ENCODE results near the gene POF1B.
A peak's percentile ranks its signal among the peaks of the same experiment; 100 is the strongest.
"Not testable (repeated sequence)": the region's sequence is repeated elsewhere in the genome, so short reads cannot be mapped to it uniquely, and the experiment has no call there.

POF1B gene, protein sequence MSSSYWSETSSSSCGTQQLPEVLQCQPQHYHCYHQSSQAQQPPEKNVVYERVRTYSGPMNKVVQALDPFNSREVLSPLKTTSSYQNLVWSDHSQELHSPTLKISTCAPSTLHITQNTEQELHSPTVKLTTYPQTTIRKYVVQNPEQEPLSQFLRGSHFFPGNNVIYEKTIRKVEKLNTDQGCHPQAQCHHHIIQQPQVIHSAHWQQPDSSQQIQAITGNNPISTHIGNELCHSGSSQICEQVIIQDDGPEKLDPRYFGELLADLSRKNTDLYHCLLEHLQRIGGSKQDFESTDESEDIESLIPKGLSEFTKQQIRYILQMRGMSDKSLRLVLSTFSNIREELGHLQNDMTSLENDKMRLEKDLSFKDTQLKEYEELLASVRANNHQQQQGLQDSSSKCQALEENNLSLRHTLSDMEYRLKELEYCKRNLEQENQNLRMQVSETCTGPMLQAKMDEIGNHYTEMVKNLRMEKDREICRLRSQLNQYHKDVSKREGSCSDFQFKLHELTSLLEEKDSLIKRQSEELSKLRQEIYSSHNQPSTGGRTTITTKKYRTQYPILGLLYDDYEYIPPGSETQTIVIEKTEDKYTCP

DNA sequence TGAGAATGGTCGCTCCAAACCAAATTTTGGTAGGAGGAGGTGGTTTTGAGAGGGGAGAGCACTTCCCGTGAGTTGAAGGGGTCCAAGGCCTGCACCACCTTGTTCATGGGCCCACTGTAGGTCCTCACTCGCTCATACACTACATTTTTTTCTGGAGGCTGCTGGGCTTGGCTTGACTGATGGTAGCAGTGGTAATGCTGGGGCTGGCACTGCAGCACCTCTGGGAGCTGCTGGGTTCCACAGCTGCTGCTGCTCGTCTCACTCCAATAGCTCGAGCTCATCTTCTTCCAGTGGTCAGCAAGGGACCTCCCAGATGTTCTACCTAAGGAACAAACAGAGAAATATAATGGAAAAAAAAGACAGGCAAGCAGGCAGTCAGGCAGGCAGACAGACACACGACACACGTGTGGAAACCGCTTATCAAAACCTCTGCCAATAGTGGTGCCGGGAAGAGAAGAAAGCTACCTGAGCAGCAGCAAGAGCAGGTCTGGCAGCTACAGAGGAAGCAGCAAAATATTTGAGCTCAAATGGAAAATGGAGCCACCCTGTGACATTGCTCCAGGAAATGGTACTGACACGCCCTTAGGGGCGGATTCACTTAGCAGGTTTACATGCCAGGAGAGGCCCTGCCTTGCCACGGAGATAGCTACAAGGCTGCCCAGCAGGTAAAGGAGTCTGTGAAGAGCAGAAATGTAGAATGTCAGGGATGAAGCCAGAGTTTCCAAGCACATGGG is at the start of gene POF1B:
TSS of gene POF1B (minus strand) at position 492 of the 734 bp plus-strand sequence. CDS start at position 281, 211 bp downstream.
- DNase-seq = no peak

DNA sequence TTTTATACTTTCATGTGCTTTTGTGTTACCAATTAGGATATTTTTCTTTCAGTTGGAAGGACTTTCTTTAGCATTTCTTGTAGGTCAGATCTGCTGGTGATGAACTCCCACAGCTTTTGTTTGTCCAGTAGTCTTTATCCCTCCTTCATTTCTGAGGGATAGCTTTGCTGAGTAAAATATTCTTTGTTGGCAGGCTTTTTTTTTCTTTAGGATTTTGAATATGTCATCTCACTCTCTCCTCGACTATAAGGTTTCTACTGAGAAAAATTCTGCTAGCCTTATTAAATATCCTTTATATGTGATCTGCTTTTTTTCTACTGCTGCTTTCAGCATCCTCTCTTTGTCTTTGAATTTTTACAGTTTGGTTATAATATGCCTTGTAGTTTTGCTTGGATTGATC is 49.6 kb upstream of the POF1B start:
- DNase-seq = no peak

DNA sequence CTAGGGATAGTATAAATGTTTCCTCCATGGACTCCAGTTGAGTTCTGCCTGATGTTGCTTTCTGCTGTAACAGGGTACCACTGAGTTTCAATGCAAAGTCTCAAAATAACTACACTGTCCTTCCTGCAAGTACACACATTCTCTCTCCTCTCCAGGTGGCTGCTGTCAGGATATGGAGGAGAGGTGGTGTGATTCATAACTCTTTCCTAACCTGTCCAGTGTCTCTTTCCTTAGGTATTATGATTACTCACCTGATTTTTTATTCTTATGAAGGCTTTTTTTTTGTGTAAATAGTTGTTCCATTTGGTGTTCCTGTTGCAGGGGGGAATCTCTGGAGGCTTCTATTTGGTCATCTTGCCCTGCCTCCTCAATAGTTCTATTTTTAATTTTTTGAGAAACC is 39.8 kb upstream of the POF1B start:
- DNase-seq = no peak

DNA sequence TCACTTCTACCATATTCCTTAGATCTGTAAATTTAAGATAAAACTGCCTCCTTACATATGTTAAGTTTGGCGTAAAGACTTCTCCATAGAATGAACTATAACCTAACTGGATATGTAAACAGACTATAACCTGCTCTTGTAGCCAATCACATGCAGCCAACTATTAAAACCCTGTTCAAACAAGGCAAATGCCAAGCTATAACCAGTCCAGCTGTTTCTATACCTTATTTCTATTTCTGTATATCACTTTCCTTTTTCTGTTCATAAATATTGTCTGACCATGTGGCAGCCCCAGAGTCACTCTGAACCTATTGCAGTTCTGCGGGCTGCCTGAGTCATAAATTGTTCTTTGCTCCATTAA is 12.4 kb upstream of the POF1B start:
- DNase-seq = no peak

DNA sequence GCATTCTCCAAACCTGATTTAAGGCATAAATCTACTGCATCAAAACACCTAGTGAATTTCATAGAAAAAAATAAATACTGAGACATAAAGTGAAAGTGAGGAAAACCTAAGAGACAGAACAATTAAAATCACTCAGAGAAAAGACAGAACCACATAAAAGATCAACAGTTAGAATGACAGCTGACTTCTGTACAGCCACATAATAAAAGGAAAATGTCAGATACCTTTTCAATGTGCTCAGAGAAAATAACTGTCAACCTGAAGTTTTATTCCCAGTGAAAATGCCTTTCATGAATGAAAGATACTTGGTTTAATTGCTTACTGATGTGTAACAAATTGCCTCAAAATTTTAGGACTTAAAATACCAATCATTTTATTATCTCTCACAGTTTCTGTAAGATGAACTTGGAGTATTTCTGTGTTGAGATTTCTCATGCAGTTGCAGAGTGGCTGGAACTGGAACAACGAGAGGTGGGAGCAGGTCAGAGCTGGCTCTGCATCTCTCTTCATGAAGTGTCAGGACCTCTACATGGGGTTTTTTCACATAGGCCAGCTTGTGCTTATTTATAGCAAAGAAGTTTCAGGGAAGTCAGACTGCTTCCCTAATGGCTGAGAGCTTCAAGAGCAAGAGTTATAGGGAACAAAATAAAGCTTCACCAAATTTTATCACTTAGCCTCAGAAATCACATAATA is 11.9 kb upstream of the POF1B start:
- no peak for DNase-seq

DNA sequence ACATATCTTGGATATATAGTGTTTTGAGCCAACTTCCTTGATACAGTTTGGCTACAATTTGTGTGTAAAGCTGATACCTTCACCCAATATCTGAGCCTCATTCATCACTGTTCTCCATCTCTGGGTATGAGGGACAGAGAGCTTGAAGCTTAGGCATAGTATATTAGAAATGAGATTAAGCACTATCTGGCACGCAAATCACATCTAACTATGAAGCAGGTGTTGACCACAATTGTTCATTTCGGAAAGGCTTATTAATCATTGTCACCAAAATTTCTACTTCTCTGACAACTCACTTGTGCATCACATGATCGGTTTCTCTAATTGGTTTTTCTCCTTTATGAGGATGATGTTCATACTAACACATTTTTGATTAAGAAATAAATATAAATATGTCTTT is 2.1 kb upstream of the POF1B start:
- DNase-seq = no peak

DNA sequence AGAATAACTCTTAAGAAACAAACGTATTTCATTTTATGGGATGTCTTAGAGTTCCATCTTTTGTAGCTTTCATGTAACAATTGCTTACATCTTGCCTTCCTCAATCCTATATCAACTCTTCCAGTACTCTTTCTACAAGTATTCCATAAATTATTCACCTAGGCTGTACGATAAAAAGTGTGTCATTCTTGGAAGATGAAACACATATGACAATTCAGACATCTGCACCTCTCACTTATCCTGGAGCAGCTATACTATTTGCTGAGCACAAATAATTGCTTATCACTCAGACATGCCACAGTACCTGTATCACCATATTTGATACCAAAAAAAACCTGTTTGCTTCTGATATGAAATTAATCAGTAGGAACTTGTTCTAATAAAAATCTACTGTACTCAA is 1.0 kb downstream of the POF1B start:
- no peak for DNase-seq

DNA sequence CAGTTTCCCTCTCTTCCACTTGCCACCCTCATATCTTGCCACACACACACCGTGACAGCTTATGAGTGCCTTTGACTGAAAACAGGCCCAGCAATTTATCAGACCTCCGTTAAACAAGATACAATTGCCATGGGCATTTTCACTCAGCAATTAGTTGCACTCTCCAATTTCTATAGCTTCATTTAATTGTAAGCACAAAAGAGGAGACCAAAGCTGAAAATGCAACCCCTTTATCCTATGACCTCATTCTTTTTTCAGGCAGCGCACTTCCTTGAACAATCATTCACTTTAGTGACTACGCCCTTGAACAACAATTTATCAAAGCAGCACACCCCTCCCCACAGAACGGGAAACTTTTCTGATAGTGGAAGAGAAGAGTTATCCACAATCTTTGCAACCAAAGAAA is 4.1 kb downstream of the POF1B start:
- no peak for DNase-seq

DNA sequence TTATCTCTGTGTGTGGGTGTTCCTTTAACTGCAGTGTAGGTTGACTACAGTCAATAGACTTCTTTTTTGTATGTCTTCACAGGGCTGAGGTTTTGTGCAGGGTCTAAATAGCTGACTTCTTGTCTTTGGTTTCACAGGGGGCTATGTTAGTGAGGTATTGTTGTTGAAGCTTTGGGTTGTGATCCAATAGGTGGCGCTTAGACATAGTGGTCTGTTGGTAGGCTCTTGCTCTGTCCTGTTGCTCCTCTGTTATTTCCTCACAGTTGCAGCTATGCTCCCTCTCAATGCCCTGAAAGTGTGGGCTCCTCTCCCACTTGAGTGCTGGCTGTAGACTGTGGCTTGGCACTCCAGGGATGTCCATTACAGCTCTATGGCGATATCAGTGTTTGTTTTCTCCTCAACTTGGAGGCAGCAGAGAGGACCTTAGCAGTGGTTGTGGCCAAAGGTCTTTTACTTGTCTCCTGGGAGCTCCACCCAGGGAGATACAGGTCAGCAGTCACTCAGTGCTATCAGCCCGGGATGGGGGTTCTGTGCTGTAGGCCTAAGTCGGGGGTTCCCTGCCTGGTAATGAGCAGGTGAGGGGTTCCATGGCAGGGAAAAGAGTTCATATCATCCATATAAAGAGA is 14.0 kb downstream of the POF1B start:
- DNase-seq = no peak

DNA sequence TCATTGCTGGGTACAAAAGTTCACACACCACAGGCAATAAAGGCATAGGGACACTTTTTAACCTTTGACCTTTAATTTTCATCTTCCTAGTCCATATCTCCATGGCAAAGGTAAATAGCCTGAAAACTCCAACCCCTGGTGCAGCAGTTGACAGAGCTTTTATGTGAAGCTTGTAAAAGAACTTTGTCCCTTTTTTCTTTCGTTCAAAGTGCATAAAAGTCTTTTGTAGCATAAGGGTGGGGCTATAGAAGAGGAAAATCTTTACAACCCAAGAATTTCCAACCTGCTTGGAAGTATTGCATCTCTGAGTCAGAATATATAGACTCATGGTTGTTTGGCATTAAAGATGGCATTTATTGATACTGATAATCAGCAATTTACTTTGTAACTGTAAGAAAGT is 20.4 kb downstream of the POF1B start:
- DNase-seq = no peak

DNA sequence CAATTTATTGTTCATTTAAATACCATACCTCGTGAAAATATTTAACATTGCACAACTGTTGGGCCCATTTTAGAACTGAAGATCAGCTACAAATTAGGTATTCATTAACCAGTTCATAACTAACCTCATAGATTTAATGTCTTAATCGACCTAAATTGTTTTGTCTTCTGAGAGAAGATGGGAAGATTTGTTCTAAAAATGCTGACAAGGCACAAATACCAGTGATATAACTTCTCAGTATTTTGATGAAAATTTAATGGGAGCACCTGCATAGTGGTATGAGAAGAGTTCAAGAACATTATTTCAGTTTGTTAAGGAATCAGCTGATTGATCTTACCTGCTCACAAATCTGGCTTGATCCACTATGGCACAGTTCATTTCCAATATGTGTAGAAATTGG is 33.9 kb downstream of the POF1B start:
- no peak for DNase-seq

DNA sequence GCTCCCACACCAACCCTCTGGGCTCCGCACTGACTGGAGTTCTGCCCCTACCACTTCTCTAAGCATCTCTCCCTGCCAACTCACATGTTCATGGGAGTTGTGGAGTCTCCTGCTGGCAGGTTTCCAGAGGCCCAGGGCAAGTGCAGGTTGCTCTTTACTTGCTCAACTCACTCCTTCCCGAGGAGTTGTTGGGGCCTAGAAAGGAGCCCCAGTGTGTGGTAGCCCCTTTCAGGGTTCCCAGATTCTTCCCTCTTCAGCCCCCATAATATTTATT is 52.5 kb downstream of the POF1B start:
- no peak for DNase-seq

DNA sequence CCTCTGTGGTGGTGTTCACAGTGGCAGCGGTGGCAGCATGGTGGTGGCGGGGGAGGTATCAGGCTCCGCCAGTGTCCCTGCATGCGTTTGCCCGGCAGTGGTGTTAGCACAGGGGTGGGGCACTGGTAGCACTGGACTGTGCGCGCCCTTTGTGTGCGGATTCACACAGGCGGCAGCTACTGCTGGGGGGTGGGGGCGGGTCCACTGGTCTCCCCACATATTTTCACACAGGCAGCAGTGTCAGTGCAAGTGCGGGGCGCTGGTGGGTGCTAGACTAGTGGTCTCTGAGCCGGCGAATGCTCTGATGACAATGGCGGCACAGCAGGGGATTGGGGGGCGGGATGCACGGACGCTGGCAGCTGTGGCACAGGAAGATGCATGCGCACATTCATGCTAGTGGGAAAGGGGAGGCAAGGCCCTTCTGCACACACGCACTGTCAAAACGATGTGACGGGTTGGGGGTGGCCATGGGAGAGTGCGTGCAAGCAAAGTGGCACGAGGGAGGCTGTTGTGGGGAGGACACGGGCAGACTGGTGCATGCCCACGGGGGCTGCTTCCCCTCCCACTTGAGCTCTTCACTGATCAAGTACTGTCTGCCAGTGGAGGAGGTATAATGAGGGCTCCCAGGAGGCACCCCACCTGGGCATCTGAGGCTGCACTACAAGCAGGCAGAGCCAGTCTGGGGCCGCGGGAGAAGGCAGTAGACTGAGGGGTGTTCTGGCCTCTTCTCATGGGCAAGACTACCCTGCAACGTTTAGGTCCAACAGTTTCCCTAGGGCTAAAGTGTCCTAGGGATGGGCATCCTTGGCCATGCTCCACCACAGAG is 53.0 kb downstream of the POF1B start:
- no peak for DNase-seq

DNA sequence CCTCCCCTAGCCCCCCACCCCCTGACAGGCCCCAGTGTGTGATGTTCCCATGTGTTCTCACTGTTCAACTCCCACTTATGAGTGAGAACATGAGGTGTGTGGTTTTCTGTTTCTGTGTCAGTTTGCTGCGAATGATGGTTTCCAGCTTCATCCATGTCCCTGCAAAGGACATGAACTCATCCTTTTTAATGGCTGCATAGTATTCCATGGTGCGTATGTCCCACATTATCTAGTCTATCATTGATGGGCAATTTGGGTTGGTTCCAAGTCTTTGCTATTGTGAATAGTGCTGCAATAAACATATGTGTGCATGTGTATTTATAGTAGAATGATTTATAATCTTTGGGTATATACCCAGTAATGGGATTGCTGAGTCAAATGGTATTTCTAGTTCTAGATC is 68.1 kb downstream of the POF1B start:
- not testable (repeated sequence) for DNase-seq

DNA sequence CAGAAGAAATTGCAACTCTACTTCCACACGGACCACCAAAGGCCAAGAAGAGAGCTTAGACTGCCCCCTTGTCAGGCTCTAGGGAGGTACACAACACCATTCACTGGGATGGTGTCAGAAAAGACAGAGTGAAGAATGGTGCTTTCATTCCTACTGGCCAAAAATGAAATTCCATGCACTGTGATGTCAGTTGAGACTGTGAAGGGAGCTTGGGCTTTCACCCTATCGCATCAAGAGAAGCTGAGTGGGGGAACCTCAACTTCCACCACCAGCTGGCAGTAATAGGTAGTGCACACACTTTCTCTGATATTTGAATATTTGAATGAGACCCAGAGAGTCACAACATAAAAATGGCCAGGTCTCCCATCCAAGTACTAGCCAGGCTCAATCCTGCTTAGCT is 69.7 kb downstream of the POF1B start:
- no peak for DNase-seq

DNA sequence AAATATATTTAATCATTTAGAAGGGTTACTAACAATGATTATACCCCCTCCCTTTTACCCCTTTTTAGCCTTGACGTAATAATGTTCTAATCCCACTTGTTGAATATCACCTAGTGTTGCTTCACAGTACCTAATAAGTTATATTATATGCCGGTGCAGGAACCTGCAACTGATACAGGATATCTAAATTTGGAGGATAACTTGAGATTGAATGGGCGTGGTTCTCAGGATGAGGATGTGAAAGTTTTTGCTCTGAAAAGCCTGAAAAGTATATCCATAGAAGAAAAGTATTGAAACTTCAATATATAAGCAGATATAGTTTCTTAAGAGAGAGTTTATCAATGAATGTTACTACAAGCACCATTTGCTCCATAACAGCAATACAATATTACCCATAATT is 75.9 kb downstream of the POF1B start:
- DNase-seq = no peak

DNA sequence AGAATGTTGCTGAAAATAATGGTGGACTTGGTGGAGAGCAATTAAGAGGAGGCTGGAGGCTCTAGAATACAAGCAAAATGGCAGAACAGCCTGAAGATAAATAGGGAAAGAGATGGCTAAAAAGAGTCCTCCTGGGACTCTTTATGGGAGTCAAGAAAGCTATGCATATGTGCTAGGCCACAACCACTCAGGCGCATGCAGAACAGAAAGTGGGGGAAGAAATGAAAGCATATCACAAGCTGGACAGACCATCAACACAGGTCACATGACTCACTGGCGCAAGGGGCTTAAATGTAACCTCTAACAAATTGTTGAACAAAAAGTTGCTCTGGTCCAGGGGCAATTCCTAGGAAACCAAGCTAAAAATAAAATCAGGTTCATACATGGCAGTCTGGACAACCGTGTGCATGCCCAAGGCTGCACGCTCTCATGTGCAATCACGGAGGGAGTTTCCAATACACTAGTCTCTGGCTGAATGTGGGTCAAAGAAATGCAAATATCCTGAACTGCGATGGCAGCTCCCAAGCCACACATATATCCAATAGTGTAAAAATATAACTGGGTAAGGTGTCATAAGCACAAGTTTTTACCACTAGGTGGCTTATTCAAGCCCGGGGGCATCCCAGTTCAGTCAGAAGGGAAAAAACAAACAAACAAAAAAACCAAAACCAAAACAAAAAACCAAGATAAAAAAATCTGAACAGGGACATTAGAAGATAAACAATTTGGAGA is 90.3 kb downstream of the POF1B start:
- DNase-seq = no peak

DNA sequence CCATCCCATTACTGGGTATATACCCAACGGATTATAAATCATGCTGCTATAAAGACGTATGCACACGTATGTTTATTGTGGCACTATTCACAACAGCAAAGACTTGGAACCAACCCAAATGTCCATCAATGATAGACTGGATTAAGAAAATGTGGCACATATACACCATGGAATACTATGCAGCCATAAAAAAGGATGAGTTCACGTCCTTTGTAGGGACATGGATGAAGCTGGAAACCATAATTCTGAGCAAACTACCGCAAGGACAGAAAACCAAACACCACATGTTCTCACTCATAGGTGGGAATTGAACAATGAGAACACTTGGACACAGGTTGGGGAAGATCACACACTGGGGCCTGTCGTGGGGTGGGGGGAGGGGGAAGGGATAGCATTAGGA is 94.2 kb downstream of the POF1B start:
- not testable (repeated sequence) for DNase-seq

DNA sequence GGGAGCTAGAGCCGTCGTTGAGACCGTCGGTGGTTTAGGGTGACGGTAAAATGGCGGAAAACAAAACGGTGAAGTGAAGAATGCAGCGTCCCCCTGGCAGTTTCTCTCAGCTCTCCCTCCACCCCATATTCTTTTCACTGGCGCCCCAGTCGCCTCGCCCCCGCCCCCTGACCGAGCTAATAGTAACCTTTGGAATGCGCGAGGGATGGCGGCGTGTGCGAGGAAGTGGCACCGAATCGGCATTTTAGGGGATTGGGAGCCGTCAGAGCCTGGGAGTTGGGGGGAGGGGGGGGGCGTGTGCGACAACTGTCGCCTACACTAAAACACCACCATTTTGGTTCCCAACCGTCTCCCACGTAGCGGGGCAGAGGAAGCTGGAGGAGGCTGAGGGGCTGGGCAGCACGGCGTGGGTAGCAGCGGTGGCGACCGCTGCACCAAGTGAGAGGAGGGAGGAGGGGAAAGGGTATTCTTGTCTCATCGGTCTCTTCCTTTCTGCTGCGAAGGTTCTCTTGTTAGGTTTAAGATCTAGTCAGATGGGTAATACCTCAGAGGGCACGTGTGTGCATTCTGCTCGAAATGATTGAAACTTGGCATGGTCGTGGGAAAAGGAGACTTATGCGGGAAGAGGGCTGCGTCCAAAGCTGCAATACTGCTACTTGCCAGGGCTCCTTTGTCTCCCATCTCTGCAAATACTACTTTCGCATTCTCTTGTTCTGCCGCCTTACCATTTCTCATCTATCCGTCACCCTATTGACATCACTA is 134.8 kb downstream of the POF1B start:
- DNase-seq = no peak

DNA sequence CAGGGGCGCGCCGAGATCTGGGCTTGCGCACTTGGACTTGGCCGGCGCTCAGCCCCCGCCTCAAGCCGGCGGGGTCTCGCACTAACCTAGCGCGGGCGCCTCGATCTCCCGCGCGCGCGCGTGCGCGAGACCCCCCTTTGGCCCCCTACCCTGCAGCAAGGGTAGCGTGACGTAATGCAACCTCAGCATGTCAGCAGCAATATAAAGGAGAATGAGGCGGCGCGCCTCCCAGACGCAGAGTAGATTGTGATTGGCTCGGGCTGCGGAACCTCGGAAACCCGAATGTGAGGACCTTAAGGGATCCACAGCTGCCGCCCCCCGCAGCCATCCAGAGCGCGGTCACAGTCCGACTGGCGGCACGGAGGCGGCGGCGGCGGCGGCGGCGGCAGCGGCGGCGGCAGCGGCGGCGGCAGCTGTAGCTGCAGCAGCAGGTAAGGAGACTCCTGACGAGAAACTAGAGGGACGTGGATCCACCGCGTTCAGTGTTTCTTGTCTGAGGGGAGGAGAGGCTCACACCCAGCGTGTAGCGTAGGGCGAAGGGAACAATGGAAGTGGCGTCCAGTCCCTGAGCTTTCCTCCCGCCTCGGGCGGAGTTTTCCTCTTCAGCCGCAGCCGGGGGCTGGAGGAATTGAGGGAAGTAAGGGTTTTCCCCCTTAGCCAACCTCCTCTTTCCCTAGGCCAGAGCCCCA is 135.6 kb downstream of the POF1B start, which contains the start of the genes SATL1 and ZNF711:
TSS of gene SATL1 (minus strand) at position 19 of the 689 bp plus-strand sequence. CDS start 134,811 bp downstream, outside the sequence.
TSS of gene ZNF711 (plus strand) at position 231 of the 689 bp plus-strand sequence. CDS start 3,582 bp downstream, outside the sequence.
- peak; percentile 60 for DNase-seq
